Thyroid gland (tissue), 4 donors: Measurements from ENCODE around the gene KCNIP1. TPM values are rescaled to one million over a fixed set of nuclear protein-coding genes. Genes with fewer than 3 reads are reported as not detected.

Experiments
- DNase-seq, 2 donors: peaks; one replicate each; pipeline ENCODE4 v3.0.0-alpha.2; 2019
- H3K27ac ChIP-seq, 3 donors: fragments of 200-600 bp; sonication (generic); 1 replicate in 2 of 3; 2 replicates in 1 of 3; pipeline ENCODE4 v1.5.1; 2016 to 2019; ENCODE audit warnings: mild to moderate bottlenecking in 1 of 3, moderate library complexity in 1 of 3
- H3K27me3 ChIP-seq: fragments of 200-600 bp; sonication (generic); one replicate; pipeline ENCODE4 v1.5.1; 2019
- H3K36me3 ChIP-seq, 2 donors: fragments of 200-600 bp; sonication (generic); one replicate each; pipeline ENCODE4 v1.5.1; 2016 to 2019
- H3K4me1 ChIP-seq, 2 donors: fragments of 200-600 bp; sonication (generic); one replicate each; pipeline ENCODE4 v1.5.1; 2017 to 2019
- H3K4me3 ChIP-seq, 3 donors: fragments of 200-600 bp; sonication (generic); replicated peaks in 1 of 3; 1 replicate in 2 of 3; 2 replicates in 1 of 3; pipeline ENCODE4 v1.5.1; 2016; ENCODE audit warnings: mild to moderate bottlenecking in 1 of 3
- H3K9me3 ChIP-seq: fragments of 200-600 bp; sonication (generic); one replicate; pipeline ENCODE4 v1.5.1; 2017
- CTCF ChIP-seq, 6 experiments: fragments of 200-600 bp in 3 of 6; fragments of 450-650 bp in 3 of 6; sonication (generic) in 3 of 6; IDR thresholded peaks; one replicate each; pipeline ENCODE4 v1.5.1; 2016 to 2019; ENCODE audit warnings: antibody characterized with exemption in 6 of 6, mild to moderate bottlenecking in 2 of 6, inconsistent platforms in 1 of 6, moderate library complexity in 1 of 6
- POLR2A ChIP-seq, 2 donors: fragments of 450-650 bp; IDR thresholded peaks; one replicate each; pipeline ENCODE4 v1.6.1; 2017; ENCODE audit warnings: antibody characterized with exemption in 2 of 2, mild to moderate bottlenecking in 2 of 2, moderate library complexity in 1 of 2
- WGBS, 2 donors: methylation state at CpG; one replicate each; pipeline ENCODE4 v1.1.5; 2017; 5-methylcytosine and 5-hydroxymethylcytosine counted together
- intact Hi-C: fragments of 100-400 bp; cut with DNase I; formaldehyde crosslinking; loops from one replicate; pipeline ENCODE4 v1.15.1; 2023
- total RNA-seq, 4 donors: library from RNA; depleted of rRNA; stranded (reverse); fragments of >200 nt; gene quantifications; one replicate each; pipeline ENCODE4 v1.2.3, GENCODE V29; 2016

Gene KCNIP1
- total RNA-seq, 4 donors from 2014 or later = 0.54 to 1.7 TPM; not detected in 2

- WGBS, 2 donors = 79 to 80% methylated on average over 5 of the region's 5 CpGs
- Histone ChIP-seq H3K27ac (no peak overlapping the region), H3K27me3 (no peaks in the 10 kb centered on the region), H3K4me3 (no peak overlapping the region), H3K4me1 (peaks cover 11 to 17% of the 10 kb centered on the region in 2 donors), H3K9me3 (no peaks in the 10 kb centered on the region), H3K36me3 (no peaks in the 10 kb centered on the region)
- intact Hi-C loops = no loop called here
- no peak for DNase-seq
- no peak for TF ChIP-seq CTCF (IDR thresholded peaks at IDR 0.05)
- TF ChIP-seq POLR2A (IDR thresholded peaks at IDR 0.05) = no peak
Observed at GRCh38 chr5:170519549-170519948, 15.7 kb downstream of the KCNIP1 start.

- intact Hi-C loops = no loop called here
- WGBS, 2 donors = 71 to 76% methylated on average over 6 of the region's 6 CpGs
- Histone ChIP-seq H3K4me1 (peaks cover 11 to 17% of the 10 kb centered on the region in 2 donors), H3K36me3 (no peaks in the 10 kb centered on the region), H3K27ac (no peak overlapping the region), H3K4me3 (no peak overlapping the region), H3K27me3 (no peaks in the 10 kb centered on the region), H3K9me3 (no peaks in the 10 kb centered on the region)
- TF ChIP-seq CTCF (IDR thresholded peaks at IDR 0.05) (no peak), POLR2A (IDR thresholded peaks at IDR 0.05) (no peak)
- DNase-seq = no peak
Observed at GRCh38 chr5:170520372-170520771, 16.6 kb downstream of the KCNIP1 start.

- intact Hi-C loops = no loop called here
- Histone ChIP-seq H3K9me3 (no peaks in the 10 kb centered on the region), H3K27me3 (no peaks in the 10 kb centered on the region), H3K4me3 (no peak overlapping the region), H3K36me3 (no peaks in the 10 kb centered on the region), H3K27ac (no peak overlapping the region), H3K4me1 (peaks cover 11 to 17% of the 10 kb centered on the region in 2 donors)
- 23 to 35% methylated on average over 8 to 10 of the region's 10 CpGs for WGBS, 2 donors
- TF ChIP-seq POLR2A (IDR thresholded peaks at IDR 0.05) (no peak), CTCF (IDR thresholded peaks at IDR 0.05) (no peak)
- DNase-seq = peak; percentile 44 to 59
Observed at GRCh38 chr5:170522211-170523141, 18.7 kb downstream of the KCNIP1 start.

- TF ChIP-seq POLR2A (IDR thresholded peaks at IDR 0.05) = no peak
- no peak for TF ChIP-seq CTCF (IDR thresholded peaks at IDR 0.05)
Observed at GRCh38 chr5:170523142-170523551, 19.3 kb downstream of the KCNIP1 start.

GRCh38 chr5:170523830-170524229 is 20.0 kb downstream of the KCNIP1 start:
- intact Hi-C loops = no loop called here
- 83 to 90% methylated on average over 2 of the region's 2 CpGs for WGBS, 2 donors
- no peak overlapping the region for H3K4me3 ChIP-seq
- no peaks in the 10 kb centered on the region for H3K36me3 ChIP-seq
- H3K9me3 ChIP-seq = no peaks in the 10 kb centered on the region
- TF ChIP-seq POLR2A (IDR thresholded peaks at IDR 0.05) (no peak), CTCF (IDR thresholded peaks at IDR 0.05) (no peak)
- DNase-seq = no peak
- H3K27me3 ChIP-seq = no peaks in the 10 kb centered on the region
- H3K4me1 ChIP-seq = peaks cover 11 to 17% of the 10 kb centered on the region in 2 donors
- no peak overlapping the region for H3K27ac ChIP-seq

More at GRCh38 chr5:170523142-170523551, 19.3 kb downstream of the KCNIP1 start:
- 5 to 19% methylated on average over 9 to 10 of the region's 10 CpGs for WGBS, 2 donors
- Histone ChIP-seq H3K4me1 (peaks cover 11 to 17% of the 10 kb centered on the region in 2 donors), H3K27me3 (no peaks in the 10 kb centered on the region), H3K27ac (no peak overlapping the region), H3K4me3 (no peak overlapping the region), H3K36me3 (no peaks in the 10 kb centered on the region), H3K9me3 (no peaks in the 10 kb centered on the region)
- intact Hi-C loops = no loop called here
- peak; percentile 60 to 70 for DNase-seq
